ENCODE measurements around the gene CT45A6. TPM values are rescaled to one million over a fixed set of nuclear protein-coding genes. Genes with fewer than 3 reads are reported as not detected.
"Not testable (repeated sequence)": the region's sequence is repeated elsewhere in the genome, so short reads cannot be mapped to it uniquely, and the experiment has no call there.

Gene CT45A6, protein sequence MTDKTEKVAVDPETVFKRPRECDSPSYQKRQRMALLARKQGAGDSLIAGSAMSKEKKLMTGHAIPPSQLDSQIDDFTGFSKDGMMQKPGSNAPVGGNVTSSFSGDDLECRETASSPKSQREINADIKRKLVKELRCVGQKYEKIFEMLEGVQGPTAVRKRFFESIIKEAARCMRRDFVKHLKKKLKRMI
- total RNA-seq (not detected in 2 replicates), polyA plus RNA-seq (not detected in 2 replicates)

GRCh38 chrX:135802687-135803086 lies at the start of gene CT45A6:
TSS of gene CT45A6 (minus strand) at chrX:135802787. CDS start at chrX:135798993, 3,794 bp downstream.
- not testable (repeated sequence) for H3K4me3 ChIP-seq; H3K27ac ChIP-seq; H3K36me3 ChIP-seq; H3K27me3 ChIP-seq; DNase-seq (ENCODE audit: low read depth in 1 of 2, low spot score in 1 of 2); H3K9me3 ChIP-seq (ENCODE audit: low read depth); H3K4me1 ChIP-seq (ENCODE audit: low read depth)

DNA sequence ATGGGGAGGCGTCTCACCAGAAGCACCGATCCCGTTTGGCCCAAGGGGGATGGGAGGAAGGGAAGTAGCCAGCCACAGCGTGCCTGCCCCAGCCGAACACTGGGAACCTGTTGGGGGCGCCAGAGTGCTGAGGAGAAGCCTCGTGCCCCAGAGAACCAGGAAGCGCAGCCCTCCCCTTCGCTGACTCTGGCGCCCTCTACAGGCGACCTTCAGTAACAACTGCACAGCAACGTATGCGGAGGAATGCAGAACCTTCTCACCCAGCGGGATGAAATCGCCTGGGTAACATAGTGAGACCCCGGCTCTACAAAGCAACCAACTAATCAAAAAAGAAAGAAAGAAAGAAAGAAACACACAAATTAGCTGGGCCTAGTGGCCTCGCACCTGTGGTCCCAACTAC lies 34.6 kb upstream of the CT45A6 start, which contains the start of gene CT45A7:
TSS of gene CT45A7 (minus strand) at position 101 of the 400 bp plus-strand sequence. CDS start 3,747 bp downstream, outside the sequence.
- H3K36me3 ChIP-seq; H3K27ac ChIP-seq; DNase-seq (ENCODE audit: low read depth in 1 of 2, low spot score in 1 of 2); H3K9me3 ChIP-seq (ENCODE audit: low read depth); H3K4me3 ChIP-seq; H3K4me1 ChIP-seq (ENCODE audit: low read depth); H3K27me3 ChIP-seq: not testable (repeated sequence)

DNA sequence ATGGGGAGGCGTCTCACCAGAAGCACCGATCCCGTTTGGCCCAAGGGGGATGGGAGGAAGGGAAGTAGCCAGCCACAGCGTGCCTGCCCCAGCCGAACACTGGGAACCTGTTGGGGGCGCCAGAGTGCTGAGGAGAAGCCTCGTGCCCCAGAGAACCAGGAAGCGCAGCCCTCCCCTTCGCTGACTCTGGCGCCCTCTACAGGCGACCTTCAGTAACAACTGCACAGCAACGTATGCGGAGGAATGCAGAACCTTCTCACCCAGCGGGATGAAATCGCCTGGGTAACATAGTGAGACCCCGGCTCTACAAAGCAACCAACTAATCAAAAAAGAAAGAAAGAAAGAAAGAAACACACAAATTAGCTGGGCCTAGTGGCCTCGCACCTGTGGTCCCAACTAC lies 17.3 kb upstream of the CT45A6 start, which contains the start of gene CT45A2:
TSS of gene CT45A2 (minus strand) at position 101 of the 400 bp plus-strand sequence. CDS start 3,747 bp downstream, outside the sequence.
- DNase-seq (ENCODE audit: low read depth in 1 of 2, low spot score in 1 of 2); H3K4me1 ChIP-seq (ENCODE audit: low read depth); H3K9me3 ChIP-seq (ENCODE audit: low read depth); H3K27me3 ChIP-seq; H3K4me3 ChIP-seq; H3K36me3 ChIP-seq; H3K27ac ChIP-seq: not testable (repeated sequence)

DNA sequence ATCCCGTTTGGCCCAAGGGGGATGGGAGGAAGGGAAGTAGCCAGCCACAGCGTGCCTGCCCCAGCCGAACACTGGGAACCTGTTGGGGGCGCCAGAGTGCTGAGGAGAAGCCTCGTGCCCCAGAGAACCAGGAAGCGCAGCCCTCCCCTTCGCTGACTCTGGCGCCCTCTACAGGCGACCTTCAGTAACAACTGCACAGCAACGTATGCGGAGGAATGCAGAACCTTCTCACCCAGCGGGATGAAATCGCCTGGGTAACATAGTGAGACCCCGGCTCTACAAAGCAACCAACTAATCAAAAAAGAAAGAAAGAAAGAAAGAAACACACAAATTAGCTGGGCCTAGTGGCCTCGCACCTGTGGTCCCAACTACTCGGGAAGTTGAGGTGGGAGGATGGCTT lies 17.2 kb downstream of the CT45A6 start, which contains the start of gene CT45A5:
TSS of gene CT45A5 (minus strand) at position 101 of the 400 bp plus-strand sequence. CDS start 3,774 bp downstream, outside the sequence.
- not testable (repeated sequence) for H3K36me3 ChIP-seq; DNase-seq (ENCODE audit: low read depth in 1 of 2, low spot score in 1 of 2); H3K4me1 ChIP-seq (ENCODE audit: low read depth); H3K9me3 ChIP-seq (ENCODE audit: low read depth); H3K27me3 ChIP-seq; H3K4me3 ChIP-seq; H3K27ac ChIP-seq

GRCh38 chrX:135768091-135768490 lies 34.5 kb downstream of the CT45A6 start, which contains the start of gene CT45A3:
TSS of gene CT45A3 (minus strand) at chrX:135768191. CDS start at chrX:135764444, 3,747 bp downstream.
- not testable (repeated sequence) for H3K27ac ChIP-seq; H3K9me3 ChIP-seq (ENCODE audit: low read depth); DNase-seq (ENCODE audit: low read depth in 1 of 2, low spot score in 1 of 2); H3K4me1 ChIP-seq (ENCODE audit: low read depth); H3K27me3 ChIP-seq; H3K36me3 ChIP-seq; H3K4me3 ChIP-seq

DNA sequence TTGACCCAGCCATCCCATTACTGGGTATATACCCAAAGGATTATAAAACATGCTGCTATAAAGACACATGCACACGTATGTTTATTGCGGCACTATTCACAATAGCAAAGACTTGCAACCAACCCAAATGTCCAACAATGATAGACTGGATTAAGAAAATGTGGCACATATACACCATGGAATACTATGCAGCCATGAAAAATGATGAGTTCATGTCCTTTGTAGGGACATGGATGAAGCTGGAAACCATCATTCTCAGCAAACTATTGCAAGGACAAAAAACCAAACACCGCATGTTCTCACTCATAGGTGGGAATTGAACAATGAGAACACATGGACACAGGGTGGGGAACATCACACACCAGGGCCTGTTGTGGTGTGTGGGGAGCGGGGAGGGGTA lies 57.8 kb downstream of the CT45A6 start:
- H3K27me3 ChIP-seq; H3K36me3 ChIP-seq; H3K4me1 ChIP-seq (ENCODE audit: low read depth); H3K27ac ChIP-seq; H3K9me3 ChIP-seq (ENCODE audit: low read depth); H3K4me3 ChIP-seq; DNase-seq (ENCODE audit: low read depth in 1 of 2, low spot score in 1 of 2): not testable (repeated sequence)

Other genes starting within 250 kb of the CT45A6 start
- not detected in 2 replicates for gene CT45A1, start 89.1 kb downstream of the CT45A6 start, total RNA-seq
- not detected in 2 replicates for gene CT45A1, start 89.1 kb downstream of the CT45A6 start, polyA plus RNA-seq
- not detected in 2 replicates for gene CT45A3, start 34.6 kb downstream of the CT45A6 start, total RNA-seq
- gene CT45A3, start 34.6 kb downstream of the CT45A6 start, polyA plus RNA-seq: not detected in 2 replicates
- not detected in 2 replicates for gene CT45A5, start 17.3 kb downstream of the CT45A6 start, total RNA-seq
- not detected in 2 replicates for gene CT45A5, start 17.3 kb downstream of the CT45A6 start, polyA plus RNA-seq
- gene CT45A2, start 17.2 kb upstream of the CT45A6 start, total RNA-seq: not detected in 2 replicates
- not detected in 2 replicates for gene CT45A2, start 17.2 kb upstream of the CT45A6 start, polyA plus RNA-seq
- gene CT45A7, start 34.5 kb upstream of the CT45A6 start, total RNA-seq: not detected in 2 replicates
- gene CT45A7, start 34.5 kb upstream of the CT45A6 start, polyA plus RNA-seq: not detected in 2 replicates
- gene CT45A8, start 51.8 kb upstream of the CT45A6 start, total RNA-seq: not detected in 2 replicates
- not detected in 2 replicates for gene CT45A8, start 51.8 kb upstream of the CT45A6 start, polyA plus RNA-seq
- gene CT45A9, start 69.0 kb upstream of the CT45A6 start, total RNA-seq: not detected in 2 replicates
- not detected in 2 replicates for gene CT45A9, start 69.0 kb upstream of the CT45A6 start, polyA plus RNA-seq
- not detected in 2 replicates for gene CT45A10, start 90.7 kb upstream of the CT45A6 start, total RNA-seq
- not detected in 2 replicates for gene CT45A10, start 90.7 kb upstream of the CT45A6 start, polyA plus RNA-seq
- not detected in 2 replicates for gene SAGE1, start 90.9 kb upstream of the CT45A6 start, total RNA-seq
- gene SAGE1, start 90.9 kb upstream of the CT45A6 start, polyA plus RNA-seq: not detected in 2 replicates
- 8.3 and 8.5 TPM in 2 replicates for gene MMGT1, start 171.2 kb upstream of the CT45A6 start, total RNA-seq
- 9.5 and 10.5 TPM in 2 replicates for gene MMGT1, start 171.2 kb upstream of the CT45A6 start, polyA plus RNA-seq
- gene SLC9A6, start 182.6 kb upstream of the CT45A6 start, total RNA-seq: 12.0 and 13.2 TPM in 2 replicates
- 11.8 and 12.3 TPM in 2 replicates for gene SLC9A6, start 182.6 kb upstream of the CT45A6 start, polyA plus RNA-seq